NCI-H2107 treated with DMSO at 0.1 percent for 48 hours (cell line): ENCODE measurements around the gene ISX.

Experiments used
- DNase-seq: peaks from one replicate; lab custom pipeline; 2025; ENCODE audit not compliant: unreplicated experiment; lab: John Stamatoyannopoulos, UW

The ISX gene

DNA sequence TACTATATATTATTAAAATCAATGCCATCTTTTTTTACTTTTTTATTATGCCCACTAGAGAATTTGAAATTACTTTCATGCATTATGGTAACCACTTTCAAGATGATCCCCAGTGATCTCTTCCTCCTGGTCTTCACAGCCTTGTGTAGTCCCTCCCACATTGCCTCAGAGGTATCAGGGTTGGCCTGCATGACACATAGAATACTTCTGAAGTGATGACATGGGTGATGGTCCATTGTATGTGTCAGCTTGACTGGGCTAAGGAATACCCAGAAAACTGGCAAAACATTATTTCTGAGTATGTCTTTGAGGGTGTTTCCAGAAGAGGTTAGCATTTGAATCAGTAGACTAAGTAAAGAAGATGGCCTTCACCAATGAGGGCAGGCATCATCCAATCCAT is 14.2 kb upstream of the ISX start:
- DNase-seq = no peak

DNA sequence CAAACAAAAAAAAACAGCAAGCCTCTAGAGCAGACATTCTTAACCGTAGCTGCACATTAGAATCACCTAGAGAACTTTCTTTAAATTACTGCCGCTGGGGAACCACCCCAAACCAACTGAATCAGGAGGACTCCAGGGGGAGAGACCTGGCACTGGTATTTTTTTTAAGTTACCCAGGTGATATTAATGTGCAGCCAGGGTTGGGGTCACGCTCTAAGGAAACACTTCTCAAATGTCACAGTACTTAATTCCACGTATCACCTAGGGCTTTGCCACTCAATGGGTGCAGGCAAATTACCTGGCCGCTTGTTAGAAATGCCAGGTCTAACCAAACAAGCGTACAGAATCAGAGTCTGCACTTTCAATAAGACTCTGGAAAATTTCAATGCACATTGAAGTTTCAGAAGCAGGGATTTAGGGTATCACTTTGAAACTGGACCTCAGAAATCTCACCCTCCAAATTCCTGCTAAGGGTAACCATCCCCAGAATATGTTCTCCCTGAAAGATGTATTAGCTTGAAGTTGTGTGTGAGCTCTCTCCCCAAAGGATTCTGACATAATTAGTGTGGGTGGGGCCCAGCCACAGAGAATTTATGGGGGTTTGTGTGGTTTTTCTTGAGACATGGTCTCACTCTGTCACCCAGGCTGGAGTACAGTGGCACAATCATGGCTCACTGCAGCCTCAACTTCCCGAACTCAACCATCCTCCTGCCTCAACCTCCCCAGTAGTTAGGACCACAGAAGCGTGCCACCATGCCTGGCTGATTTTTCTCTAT is 12.7 kb upstream of the ISX start:
- peak; percentile 1 for DNase-seq

DNA sequence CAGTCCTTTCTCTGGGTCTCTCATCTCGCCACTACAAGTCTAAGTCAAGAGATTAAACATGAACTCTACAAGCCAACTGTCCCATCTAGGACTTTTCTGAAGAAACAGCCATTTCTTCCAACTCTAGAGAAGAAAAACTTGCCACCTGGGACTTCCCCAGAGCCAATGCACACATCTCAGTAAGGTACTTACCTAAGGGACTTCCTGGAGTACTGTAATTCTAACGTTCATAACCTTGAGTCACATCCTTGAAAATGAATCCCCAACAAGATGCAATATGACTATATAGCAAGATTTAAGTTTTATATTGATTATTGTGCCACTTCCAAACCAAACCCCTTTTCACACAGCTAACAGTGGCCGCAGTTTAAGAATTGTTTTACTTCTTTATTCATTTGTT is 11.9 kb upstream of the ISX start:
- DNase-seq = no peak

DNA sequence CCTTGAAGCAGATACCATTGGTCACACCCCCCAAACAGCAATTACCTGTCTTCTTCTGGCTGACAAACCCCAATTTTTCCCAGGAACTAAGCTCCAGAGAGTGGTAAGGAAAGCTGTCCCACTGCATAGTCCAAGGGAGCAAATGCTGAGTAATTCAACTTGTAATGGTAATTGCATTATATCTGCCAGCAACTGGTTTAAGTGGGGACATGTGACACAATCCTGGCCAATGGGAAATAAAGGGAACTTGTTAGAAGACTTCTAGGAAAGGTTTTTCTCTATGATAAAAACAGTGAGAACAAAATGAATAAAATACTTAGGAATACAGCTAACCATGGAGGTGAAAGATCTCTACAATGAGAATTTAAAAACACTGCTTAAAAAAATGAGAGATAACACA is 9.5 kb upstream of the ISX start:
- no peak for DNase-seq

DNA sequence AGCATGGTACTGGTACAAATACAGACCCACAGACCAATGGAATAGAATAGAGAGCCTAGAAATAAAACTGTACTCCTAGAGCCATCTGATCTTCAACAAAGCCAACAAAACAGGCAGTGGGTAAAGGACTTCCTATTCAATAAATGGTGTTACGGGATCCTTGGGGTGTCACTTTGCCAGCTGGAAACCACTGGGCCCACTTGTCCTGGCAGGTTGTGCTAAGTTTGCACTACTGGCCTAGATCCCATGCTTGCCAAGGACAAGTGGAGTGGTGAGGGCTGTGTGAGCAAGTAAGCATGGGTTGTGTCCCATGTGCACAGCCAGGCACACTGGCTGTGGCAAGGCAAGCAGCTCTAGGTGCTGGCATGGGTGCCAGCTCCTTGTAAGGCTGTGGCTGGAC is 8.8 kb upstream of the ISX start:
- DNase-seq = no peak

DNA sequence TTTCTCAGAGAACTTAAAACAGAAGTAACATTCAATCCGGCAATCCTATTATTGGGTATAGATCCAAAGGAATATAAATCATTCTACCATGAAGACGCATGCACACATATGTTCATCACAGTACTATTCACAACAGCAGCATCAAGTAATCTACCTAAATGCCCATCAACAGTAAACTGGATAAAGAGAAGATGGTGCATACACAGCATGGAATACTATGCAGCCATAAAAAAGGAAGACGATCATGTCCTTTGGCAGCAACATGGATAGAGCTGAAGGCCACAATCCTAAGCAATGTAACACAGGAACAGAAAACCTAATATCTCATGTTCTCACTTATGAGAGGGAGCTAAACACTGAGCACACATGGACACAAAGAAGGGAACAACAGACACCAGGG is 6.3 kb upstream of the ISX start:
- no peak for DNase-seq

DNA sequence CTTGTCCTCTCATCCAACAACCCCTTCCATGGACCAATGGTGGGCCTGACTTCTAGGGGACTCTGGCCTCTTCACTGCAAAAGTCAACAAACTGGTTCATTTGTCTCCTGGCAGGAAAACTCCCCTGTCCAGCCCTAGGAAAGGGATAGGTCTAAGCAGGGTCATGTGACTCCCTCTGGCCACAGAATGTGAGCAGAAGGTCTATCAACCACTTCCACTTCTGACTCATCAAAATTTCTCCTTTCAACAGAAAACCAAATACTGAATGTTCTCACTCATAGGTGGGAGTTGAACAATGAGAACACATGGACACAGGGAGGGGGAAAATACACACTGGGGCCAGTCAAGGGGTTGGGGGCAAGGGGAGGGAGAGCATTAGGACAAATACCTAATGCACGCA is 1.3 kb upstream of the ISX start:
- no peak for DNase-seq

DNA sequence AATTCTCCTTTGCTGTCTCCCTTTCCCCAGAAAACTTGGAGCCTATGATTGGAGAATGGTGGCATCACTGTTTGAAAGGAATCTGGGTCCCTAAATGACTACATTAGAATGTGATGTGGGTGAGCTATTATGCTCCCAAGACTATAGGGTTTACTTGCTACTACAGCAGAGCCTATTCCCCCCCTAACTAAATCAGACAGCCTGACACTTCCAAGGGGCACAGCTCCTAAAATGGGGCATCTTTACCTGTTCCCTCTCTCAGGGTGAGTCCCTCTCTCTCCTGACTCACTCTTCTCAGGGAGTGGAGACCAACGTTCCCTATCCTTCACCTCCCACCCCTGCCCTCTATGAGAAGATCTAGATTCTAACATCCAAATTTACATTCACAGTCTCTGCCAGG is 775 bp upstream of the ISX start:
- no peak for DNase-seq

DNA sequence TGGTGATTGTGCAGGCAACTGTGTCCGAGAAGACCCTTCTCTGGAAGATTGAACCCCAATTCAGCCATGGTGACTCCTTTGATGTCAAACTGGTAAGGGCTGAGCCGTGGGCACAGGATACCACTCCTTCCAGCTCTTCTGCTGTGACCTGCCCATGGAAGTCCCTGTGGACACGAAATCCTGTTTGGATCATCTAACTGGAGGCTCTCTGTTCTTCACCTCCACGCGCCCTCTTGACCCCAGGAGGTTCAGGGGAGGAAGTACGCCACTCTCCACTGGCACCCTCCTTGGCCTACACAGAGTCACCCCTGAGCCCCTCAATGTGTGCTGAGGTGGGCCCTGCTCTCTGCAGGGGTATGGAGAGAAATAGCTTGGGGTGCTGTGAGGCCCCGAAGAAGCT is 810 bp downstream of the ISX start:
- no peak for DNase-seq

DNA sequence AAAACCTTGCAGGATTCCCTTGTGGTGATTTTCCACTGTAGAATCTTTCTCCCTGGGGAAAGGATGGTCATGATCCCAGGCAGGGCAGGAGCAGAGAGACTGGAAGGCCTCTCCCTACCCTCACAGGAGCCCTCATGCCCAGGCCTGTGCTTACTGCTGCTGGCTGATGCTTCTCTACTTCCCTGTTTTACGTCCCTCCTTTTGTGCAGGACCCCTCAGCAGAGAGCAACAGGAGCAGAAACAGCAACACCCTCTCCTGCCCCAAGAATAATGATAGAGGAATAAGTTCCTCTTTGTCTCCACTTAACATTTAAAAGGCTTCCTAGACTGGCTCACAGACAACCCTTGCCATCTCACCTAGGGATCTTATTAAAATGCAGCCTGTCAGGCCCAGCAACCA is 3.6 kb downstream of the ISX start:
- DNase-seq = no peak

DNA sequence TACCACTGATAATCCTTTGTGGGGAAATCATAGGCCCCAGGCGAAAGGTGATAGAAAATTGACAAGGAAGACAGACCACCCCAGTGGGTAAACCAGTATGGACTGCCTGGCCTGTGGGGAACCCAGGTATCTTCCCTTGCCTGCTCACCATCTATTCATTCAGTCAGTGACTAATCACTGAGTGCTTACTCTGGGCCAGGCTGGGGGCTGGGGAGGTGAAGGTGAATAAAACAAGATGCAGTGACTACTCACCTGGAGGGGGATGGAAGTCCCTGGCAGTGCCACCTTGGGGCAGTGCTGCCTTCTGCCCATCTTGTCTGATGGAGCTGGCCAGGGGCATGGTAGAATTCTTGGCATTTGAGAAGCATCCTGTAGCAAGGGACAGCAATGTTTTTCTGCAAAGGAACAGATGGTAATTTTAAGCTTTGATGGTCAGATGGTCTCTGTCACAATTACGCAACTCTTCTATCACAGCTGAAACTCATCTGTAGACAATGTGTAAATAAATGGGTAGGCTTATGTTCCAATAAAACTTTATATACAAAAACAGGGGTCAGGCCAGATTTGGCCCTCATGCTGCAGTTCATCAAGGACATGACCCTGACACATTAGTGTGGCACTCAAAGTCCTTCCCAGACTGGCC is 4.6 kb downstream of the ISX start:
- DNase-seq = no peak

DNA sequence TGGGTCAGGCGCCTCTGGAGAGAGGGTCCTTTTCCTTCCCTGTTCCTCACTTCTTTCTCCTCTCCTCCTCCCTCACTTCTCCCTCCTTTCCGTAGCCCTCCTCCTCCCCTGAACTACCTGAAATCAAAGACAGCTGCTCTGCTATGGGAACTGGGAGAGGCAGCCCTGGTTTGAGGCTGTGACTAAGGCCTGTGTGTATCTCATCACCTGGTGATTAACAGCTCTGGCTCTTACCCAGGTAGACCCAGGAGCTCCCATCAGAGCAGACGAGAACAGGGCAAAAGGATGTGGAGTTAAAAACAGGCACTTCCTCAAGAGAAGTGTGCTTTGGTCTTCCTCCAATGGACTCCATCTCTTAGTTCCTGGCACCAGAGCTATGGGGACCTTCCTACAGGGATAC is 5.8 kb downstream of the ISX start:
- DNase-seq = no peak

DNA sequence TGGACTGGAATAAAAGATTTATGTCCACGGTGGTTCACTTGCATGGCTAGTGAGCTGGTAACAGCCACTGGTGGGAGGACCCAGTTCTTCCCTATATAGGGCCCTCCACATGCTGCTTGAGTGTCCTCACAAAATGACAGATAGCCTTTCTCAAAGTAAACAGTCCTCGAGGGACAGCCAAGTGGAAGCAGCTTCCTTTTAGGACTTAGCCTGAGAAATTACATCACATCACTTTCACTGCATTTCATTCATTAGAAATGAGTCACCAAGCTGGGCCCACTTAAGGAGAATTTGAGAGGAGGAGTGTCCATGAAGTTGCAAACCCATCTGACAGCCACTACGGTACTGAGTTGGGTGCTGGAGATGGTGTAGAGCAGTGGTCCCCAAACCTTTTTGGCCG is 7.0 kb downstream of the ISX start:
- DNase-seq = no peak

DNA sequence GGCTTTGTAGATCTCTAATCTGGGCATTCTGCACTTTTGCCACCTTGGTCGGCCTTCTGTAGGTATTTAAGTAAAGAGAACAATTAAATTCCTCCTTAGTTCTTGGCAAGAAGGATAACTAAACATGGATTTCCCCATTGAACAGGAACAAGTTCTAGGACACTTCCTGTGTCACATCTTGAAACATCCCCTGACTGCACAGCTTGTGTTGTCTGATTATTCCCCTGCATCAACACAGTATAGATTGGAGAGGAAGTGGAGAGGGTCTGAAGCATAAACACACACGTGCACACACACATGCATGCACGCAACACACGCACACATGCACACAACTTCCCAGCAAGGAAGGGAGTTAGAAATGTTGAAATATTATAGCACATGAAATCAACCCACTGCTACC is 8.6 kb downstream of the ISX start:
- no peak for DNase-seq

DNA sequence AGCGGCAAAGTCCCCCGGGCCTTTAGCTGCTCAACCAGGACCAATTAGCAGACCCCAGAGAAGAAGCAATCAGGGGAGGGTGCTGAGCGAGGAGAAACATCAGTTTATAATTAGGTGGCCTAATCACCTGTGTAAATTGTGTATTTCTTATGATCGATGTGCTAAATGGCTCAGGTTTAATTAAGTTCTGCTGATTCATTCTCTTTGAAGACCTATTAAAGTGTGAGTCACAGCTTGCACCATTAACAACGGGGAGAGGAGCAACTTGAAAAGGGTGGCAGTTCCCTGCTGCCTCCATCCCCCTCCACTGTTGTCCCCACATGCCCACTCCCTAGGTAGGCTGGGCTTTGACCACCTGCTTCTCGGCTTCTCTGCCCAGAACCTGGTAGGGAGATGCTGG is 10.7 kb downstream of the ISX start:
- no peak for DNase-seq

DNA sequence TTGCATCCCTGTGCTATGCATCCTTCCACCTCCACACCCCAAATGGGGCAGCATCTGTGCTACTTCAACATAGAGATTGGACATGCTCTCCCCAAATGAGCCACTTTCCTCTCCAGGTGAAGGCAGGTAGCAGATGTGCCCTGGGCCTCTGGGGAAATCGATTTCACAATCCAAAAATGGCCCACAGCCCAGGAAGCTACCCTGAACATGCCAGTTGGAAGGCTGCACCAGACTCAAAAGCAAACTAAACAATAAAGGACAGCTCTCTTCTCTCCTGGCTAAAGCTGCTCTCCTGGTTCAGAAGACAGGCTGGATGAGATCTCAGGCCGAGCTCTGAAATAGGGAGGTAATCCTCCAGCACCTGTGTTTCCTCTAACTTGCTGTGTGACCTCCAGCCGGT is 19.7 kb downstream of the ISX start:
- no peak for DNase-seq

DNA sequence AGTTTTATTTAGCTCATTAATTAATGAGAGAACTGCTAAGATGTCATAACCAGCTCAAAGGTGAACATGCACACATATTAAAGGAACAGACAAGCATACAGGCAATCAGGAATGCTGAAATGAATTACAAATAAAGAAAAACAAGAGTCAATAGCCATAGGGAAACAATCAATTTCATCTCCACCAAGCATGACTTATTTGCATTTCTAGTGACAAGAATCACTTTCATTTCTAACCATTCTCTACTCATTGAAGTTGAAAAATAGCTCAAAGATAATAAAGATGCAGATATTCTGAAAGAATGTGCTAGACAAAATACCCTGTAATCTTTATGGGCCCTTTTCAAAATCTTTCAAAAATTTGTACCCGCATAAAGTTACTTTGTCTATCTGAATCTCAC is 23.2 kb downstream of the ISX start:
- no peak for DNase-seq

DNA sequence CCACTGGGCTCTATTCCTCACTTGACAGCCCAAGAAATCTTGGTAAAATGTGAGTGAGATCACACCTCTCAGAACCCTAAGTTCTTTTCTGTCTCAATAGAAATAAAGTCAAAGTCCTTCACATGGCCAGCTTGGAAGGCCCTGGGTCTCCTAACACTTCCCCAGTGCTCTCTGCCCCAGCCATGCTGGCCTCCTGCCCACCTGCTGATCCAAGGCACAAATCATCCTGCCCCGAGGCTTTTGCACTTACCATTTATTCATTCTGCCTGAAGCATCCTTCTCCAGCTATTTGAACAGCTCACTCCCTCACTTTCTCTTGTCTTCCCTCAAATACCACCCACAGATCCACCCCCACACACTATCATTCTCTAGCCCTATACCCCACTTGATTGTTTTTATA is 26.4 kb downstream of the ISX start:
- DNase-seq = no peak

DNA sequence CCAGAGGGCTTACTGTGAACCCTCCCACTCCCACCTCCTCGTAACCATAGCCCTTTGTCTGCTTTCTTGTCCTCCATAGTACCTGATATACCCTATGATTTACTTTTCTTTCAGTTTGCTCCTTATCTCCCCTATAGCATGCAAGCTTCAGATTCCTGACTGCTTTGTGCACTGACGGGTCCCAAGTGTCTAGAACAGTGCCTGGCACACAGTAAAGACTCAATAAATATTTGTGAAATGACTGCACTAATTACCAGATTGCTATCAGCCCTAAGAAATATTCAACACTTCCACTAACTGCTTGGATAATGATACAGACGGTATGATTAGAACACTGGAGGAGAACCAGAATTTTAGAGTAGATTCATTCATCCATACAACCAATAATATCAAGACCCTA is 33.0 kb downstream of the ISX start:
- no peak for DNase-seq

DNA sequence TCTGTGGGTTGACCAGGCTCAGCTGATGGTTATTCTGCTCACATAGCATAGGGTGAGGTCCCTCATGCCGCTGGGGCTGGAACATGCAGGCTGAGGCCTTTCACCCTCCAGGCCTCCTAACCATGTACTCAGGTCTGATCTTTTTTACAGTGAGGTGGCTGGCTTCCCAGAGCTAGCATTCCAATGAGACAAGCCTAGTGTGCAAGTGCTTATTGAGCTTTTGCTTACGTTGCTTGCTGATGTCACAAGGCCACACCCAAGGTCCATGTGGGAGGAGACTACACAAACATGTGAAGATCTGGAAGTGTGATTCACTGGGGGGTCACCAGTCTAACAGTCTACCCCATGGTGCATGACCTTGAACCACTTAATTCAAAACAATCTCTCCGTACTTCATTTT is 33.9 kb downstream of the ISX start:
- no peak for DNase-seq

DNA sequence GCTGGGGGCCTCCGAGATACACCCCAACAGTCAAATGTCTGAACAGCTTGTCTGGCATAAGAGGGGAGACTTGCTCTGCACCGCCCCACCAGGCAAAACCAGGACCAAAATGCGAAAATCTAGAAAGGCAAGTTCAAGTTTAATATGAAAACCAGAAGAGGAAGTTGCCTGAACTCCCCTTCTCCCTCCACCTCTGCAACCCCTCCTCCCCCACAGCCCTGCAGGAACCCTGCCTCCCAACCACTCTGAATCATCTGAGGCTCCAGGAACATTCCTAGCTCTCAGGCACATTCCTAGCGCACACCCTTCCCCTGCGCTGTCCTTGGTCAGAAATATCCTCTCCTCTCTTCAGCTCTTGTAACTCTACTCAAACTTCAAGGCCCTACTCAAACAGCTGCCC is 36.7 kb downstream of the ISX start:
- no peak for DNase-seq

DNA sequence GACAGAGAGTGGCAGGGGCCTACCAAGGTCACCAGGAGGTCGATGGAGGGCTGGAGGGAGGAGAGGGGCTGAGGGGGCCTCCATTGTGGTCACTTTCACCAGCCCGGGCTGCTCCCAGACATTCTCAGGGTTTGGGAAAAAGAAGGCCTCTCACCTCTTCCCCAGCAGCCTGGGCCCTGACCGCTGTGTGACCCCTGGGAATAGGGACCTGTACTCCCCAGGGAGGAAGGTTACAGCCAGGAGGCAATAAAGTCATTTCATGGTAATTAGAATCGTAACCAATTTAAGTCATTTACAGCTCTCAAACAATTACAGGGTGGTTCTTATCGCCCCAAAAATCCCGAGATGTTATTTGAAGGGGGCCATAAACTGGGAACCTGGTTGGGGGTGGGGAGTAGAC is 37.8 kb downstream of the ISX start:
- no peak for DNase-seq

DNA sequence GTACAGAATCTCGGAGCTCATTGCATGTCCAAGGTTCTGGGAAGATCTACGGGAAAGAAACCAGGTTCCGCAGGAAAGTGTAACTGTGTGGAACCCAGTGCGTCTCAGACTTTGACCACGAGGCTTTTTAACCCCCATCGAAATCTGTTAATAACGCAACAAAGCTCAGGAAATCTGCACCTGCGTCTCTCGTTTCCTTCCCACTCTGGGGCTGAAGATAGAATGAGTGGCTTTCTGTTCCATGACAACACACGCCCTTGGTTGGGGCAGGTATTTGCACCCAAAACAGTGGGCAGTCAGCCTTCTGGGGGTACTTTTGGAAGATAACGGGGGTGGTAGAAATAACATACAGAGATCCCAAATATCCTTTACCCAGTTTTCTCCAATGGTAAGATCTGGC is 38.5 kb downstream of the ISX start:
- DNase-seq = no peak
